Measurements from ENCODE around the gene ASB14. TPM values are rescaled to one million over a fixed set of nuclear protein-coding genes. Genes with fewer than 3 reads are reported as not detected.

Gene ASB14
- total RNA-seq, 1 experiment from 2014 or later = not detected

DNA sequence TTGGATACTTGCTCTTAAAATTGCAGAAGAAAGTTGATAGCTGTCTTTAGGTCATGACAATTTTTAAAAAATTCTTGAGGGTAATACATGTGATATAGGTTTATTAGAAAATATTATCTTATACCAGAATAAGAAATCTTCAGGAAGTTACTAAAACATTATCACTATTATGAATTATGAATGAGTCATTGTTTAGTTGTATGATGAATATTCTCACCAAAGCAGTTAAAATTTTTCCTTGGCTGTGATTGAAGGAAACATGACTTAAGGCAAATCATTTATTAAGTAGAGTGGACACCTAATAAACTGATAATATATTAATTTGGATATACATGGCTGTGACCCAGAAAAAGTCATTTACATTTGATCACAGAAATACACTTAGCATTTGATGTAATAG, 34.8 kb downstream of the ASB14 start:
- peaks cover 21% of the 10 kb centered on the region for H3K36me3 ChIP-seq (ENCODE audit: insufficient read depth, low read length, poor library complexity, severe bottlenecking)
- H3K4me3 ChIP-seq (ENCODE audit: low read depth, low read length, poor library complexity, severe bottlenecking) = no peak overlapping the region
- H3K4me1 ChIP-seq (ENCODE audit: insufficient read depth, low read length, poor library complexity, severe bottlenecking) = no peaks in the 10 kb centered on the region
- H3K27me3 ChIP-seq (replicated peaks; ENCODE audit: insufficient read depth, low read depth, low read length, poor library complexity) = no peaks in the 10 kb centered on the region
- no TSS peak for BruUV-seq (replicated peaks)
- H3K27ac ChIP-seq (ENCODE audit: low read depth, low read length, poor library complexity, severe bottlenecking) = no peak overlapping the region
- no peak for TF ChIP-seq EZH2 (IDR thresholded peaks at IDR 0.05; ENCODE audit: borderline replicate concordance, low read depth, low read length, poor library complexity, severe bottlenecking)
- TF ChIP-seq, protein P1, sequence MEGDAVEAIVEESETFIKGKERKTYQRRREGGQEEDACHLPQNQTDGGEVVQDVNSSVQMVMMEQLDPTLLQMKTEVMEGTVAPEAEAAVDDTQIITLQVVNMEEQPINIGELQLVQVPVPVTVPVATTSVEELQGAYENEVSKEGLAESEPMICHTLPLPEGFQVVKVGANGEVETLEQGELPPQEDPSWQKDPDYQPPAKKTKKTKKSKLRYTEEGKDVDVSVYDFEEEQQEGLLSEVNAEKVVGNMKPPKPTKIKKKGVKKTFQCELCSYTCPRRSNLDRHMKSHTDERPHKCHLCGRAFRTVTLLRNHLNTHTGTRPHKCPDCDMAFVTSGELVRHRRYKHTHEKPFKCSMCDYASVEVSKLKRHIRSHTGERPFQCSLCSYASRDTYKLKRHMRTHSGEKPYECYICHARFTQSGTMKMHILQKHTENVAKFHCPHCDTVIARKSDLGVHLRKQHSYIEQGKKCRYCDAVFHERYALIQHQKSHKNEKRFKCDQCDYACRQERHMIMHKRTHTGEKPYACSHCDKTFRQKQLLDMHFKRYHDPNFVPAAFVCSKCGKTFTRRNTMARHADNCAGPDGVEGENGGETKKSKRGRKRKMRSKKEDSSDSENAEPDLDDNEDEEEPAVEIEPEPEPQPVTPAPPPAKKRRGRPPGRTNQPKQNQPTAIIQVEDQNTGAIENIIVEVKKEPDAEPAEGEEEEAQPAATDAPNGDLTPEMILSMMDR (conservative IDR thresholded peaks at IDR 0.05; ENCODE audit: low read depth, low read length) = no peak
- no peak for DNase-seq (ENCODE audit: low spot score)
- no peaks in the 10 kb centered on the region for H3K9me3 ChIP-seq (ENCODE audit: low read depth, low read length, poor library complexity, severe bottlenecking)
- intact Hi-C loops (cut with micrococcal nuclease; ENCODE audit: unreplicated experiment) = no loop called here
- ChIA-PET CTCF (no interaction called here), POLR2A (ENCODE audit: low non-redundant PET) (no interaction called here)

DNA sequence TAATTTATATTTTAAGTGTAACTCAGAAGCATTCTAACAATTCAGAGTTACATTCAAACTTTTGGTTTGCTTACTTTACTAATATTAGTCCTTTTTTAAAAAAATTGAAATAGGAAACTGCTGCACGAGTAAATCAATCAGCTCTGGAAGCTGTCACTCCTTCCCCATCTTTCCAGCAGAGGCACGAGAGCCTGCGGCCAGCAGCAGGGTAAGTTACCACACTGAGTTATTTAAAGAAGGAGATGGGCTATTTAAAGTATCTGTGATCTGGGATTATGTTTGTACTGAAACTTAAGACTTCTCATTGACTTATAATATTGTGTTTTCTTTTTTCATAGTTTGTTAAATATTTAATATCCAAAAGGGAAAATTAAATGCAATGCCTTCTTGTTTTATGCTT, 35.6 kb downstream of the ASB14 start:
- Histone ChIP-seq H3K27ac (ENCODE audit: low read depth, low read length, poor library complexity, severe bottlenecking) (no peak overlapping the region), H3K4me3 (ENCODE audit: low read depth, low read length, poor library complexity, severe bottlenecking) (no peak overlapping the region), H3K4me1 (ENCODE audit: insufficient read depth, low read length, poor library complexity, severe bottlenecking) (no peaks in the 10 kb centered on the region), H3K36me3 (ENCODE audit: insufficient read depth, low read length, poor library complexity, severe bottlenecking) (peaks cover 21% of the 10 kb centered on the region), H3K27me3 (replicated peaks; ENCODE audit: insufficient read depth, low read depth, low read length, poor library complexity) (no peaks in the 10 kb centered on the region), H3K9me3 (ENCODE audit: low read depth, low read length, poor library complexity, severe bottlenecking) (no peaks in the 10 kb centered on the region)
- POLR2A ChIA-PET (ENCODE audit: low non-redundant PET) = no interaction called here
- DNase-seq (ENCODE audit: low spot score) = no peak
- CTCF ChIA-PET = no interaction called here
- BruUV-seq (replicated peaks) = no TSS peak
- intact Hi-C loops (cut with micrococcal nuclease; ENCODE audit: unreplicated experiment) = no loop called here
- no peak for TF ChIP-seq EZH2 (IDR thresholded peaks at IDR 0.05; ENCODE audit: borderline replicate concordance, low read depth, low read length, poor library complexity, severe bottlenecking)
- TF ChIP-seq, protein P1 (conservative IDR thresholded peaks at IDR 0.05; ENCODE audit: low read depth, low read length) = no peak

DNA sequence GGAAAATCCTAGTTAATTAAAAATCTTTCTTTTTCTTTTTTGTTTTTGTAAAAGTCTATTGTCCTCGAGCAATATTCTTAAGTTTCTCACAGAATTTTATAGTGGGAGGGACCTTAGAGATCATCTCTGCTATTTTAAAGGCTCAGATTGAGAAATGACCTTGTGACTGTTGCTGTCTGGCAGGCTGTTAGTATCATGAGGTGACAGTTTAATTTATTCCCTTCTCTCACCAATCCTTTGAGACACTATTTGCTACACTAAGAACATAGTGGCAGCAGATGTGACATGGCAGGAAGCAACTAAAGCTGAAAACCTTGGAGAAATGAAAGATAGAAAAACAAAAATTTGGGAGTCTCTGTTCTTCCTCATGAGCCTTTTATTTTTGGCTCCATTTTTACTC, 40.1 kb downstream of the ASB14 start:
- CTCF ChIA-PET = no interaction called here
- no peak overlapping the region for H3K27ac ChIP-seq (ENCODE audit: low read depth, low read length, poor library complexity, severe bottlenecking)
- intact Hi-C loops (cut with micrococcal nuclease; ENCODE audit: unreplicated experiment) = no loop called here
- H3K27me3 ChIP-seq (replicated peaks; ENCODE audit: insufficient read depth, low read depth, low read length, poor library complexity) = no peaks in the 10 kb centered on the region
- POLR2A ChIA-PET (ENCODE audit: low non-redundant PET) = no interaction called here
- TF ChIP-seq, protein P1 (conservative IDR thresholded peaks at IDR 0.05; ENCODE audit: low read depth, low read length) = no peak
- no peak for TF ChIP-seq EZH2 (IDR thresholded peaks at IDR 0.05; ENCODE audit: borderline replicate concordance, low read depth, low read length, poor library complexity, severe bottlenecking)
- H3K4me3 ChIP-seq (ENCODE audit: low read depth, low read length, poor library complexity, severe bottlenecking) = no peak overlapping the region
- peaks cover 9% of the 10 kb centered on the region for H3K36me3 ChIP-seq (ENCODE audit: insufficient read depth, low read length, poor library complexity, severe bottlenecking)
- BruUV-seq (replicated peaks) = no TSS peak
- no peak for DNase-seq (ENCODE audit: low spot score)
- H3K9me3 ChIP-seq (ENCODE audit: low read depth, low read length, poor library complexity, severe bottlenecking) = no peaks in the 10 kb centered on the region
- H3K4me1 ChIP-seq (ENCODE audit: insufficient read depth, low read length, poor library complexity, severe bottlenecking) = no peaks in the 10 kb centered on the region

All from A673 (cell line).